Endothelial cell of umbilical vein (primary cell): ENCODE results near the gene ZNF439. TPM values are rescaled to one million over a fixed set of nuclear protein-coding genes. Genes with fewer than 3 reads are reported as not detected.

ENCODE experiments used
- BruUV-seq: library from RNA; stranded (reverse); fragments of 400-500 nt; replicated peaks from 2 replicates; lab custom pipeline; 2021; lab: Mats Ljungman, UMichigan
- CTCF ChIA-PET: fragments of 300-600, 350-600 bp; sonication (Branson Sonifier 250); formaldehyde crosslinking; loops from one replicate; lab custom pipeline; 2021; ENCODE audit warnings: antibody characterized with exemption, inconsistent platforms; lab: Charles Lee
- POLR2A ChIA-PET: fragments of 300-600, 350-600 bp; sonication (Branson Sonifier 250); formaldehyde crosslinking; loops from one replicate; lab custom pipeline; 2021; ENCODE audit warnings: antibody characterized with exemption, inconsistent platforms; lab: Charles Lee
- DNase-seq: peaks from one replicate; pipeline ENCODE4 v3.0.0-alpha.2; 2011; ENCODE audit warnings: low read depth, low spot score
- FAIRE-seq: peaks from 2 replicates; lab custom pipeline; 2011; peaks lifted over from hg19 to GRCh38; lab: Jason Lieb, UNC
- H2AFZ ChIP-seq: 2 replicates; pipeline ENCODE4 v1.6.0; 2012; ENCODE audit warnings: low read depth, low read length, control low read depth, inconsistent platforms
- H3K27ac ChIP-seq: 2 replicates; pipeline ENCODE4 v1.5.1; 2011; ENCODE audit warnings: low read depth, mild to moderate bottlenecking, control low read depth, low read length, moderate library complexity; ENCODE audit not compliant: insufficient read depth
- H3K27me3 ChIP-seq, 2 experiments: 2 replicates each; pipeline versions ENCODE4 v1.6.0 to v1.6.1; 2011; ENCODE audit warnings: low read length in 2 of 2, mixed read lengths in 1 of 2; ENCODE audit not compliant: control insufficient read depth in 2 of 2, insufficient read depth in 2 of 2
- H3K36me3 ChIP-seq, 2 experiments: 2 replicates in 1 of 2; 3 replicates in 1 of 2; pipeline ENCODE4 v1.5.1; 2011; ENCODE audit warnings: low read length in 2 of 2, mild to moderate bottlenecking in 1 of 2, moderate library complexity in 1 of 2; ENCODE audit not compliant: control insufficient read depth in 2 of 2, insufficient read depth in 2 of 2; ENCODE audit errors: extremely low read depth in 1 of 2
- H3K4me1 ChIP-seq: 3 replicates; pipeline ENCODE4 v1.5.1; 2011; ENCODE audit warnings: mild to moderate bottlenecking, low read length; ENCODE audit not compliant: control insufficient read depth, insufficient read depth; ENCODE audit errors: extremely low read depth
- H3K4me2 ChIP-seq: 2 replicates; pipeline ENCODE4 v1.6.1; 2011; ENCODE audit warnings: low read length, control low read depth, mixed read lengths; ENCODE audit not compliant: insufficient read depth
- H3K4me3 ChIP-seq, 3 experiments: fragments of 200-600 bp in 1 of 3; sonication (generic), shearing (Covaris generic) in 1 of 3; replicated peaks in 1 of 3; 2 replicates each; pipeline ENCODE4 v1.5.1; 2011 to 2016; ENCODE audit warnings: control low read depth in 3 of 3, low read length in 3 of 3, mild to moderate bottlenecking in 2 of 3, inconsistent platforms in 1 of 3, low read depth in 1 of 3, moderate library complexity in 1 of 3; ENCODE audit not compliant: insufficient read depth in 1 of 3
- H3K79me2 ChIP-seq: 2 replicates; pipeline ENCODE4 v1.6.0; 2012; ENCODE audit warnings: low read length, inconsistent platforms; ENCODE audit not compliant: control insufficient read depth, insufficient read depth
- H3K9ac ChIP-seq: replicated peaks from 2 replicates; pipeline ENCODE3; 2011; ENCODE audit warnings: low read length, control low read depth; ENCODE audit not compliant: insufficient read depth; ENCODE audit errors: extremely low read depth
- H3K9me1 ChIP-seq: replicated peaks from 3 replicates; pipeline ENCODE4 v1.6.0; 2011; ENCODE audit warnings: mild to moderate bottlenecking, low read length; ENCODE audit not compliant: control insufficient read depth, insufficient read depth; ENCODE audit errors: extremely low read depth
- H3K9me3 ChIP-seq: replicated peaks from 2 replicates; pipeline ENCODE4 v1.5.1; 2012; ENCODE audit warnings: low read length, inconsistent platforms; ENCODE audit not compliant: control insufficient read depth, insufficient read depth
- H4K20me1 ChIP-seq: replicated peaks from 2 replicates; pipeline ENCODE3; 2011; ENCODE audit warnings: mild to moderate bottlenecking, low read length; ENCODE audit not compliant: control insufficient read depth, insufficient read depth; ENCODE audit errors: extremely low read depth
- EZH2 ChIP-seq: IDR thresholded peaks from 2 replicates; pipeline ENCODE4 v1.6.1; 2012; ENCODE audit warnings: borderline replicate concordance, low read depth, mild to moderate bottlenecking, moderate library complexity, low read length, inconsistent platforms; ENCODE audit not compliant: severe bottlenecking
- FOS ChIP-seq: IDR thresholded peaks from 2 replicates; pipeline ENCODE4 v1.6.1; 2011; ENCODE audit warnings: mild to moderate bottlenecking, low read length, moderate library complexity, borderline replicate concordance; ENCODE audit not compliant: insufficient read depth
- GATA2 ChIP-seq: IDR thresholded peaks from 2 replicates; pipeline ENCODE4 v1.7.0; 2011; ENCODE audit warnings: low read depth, mild to moderate bottlenecking, moderate library complexity, mixed read lengths, low read length; ENCODE audit not compliant: insufficient read length, insufficient read depth
- JUN ChIP-seq: IDR thresholded peaks from 2 replicates; pipeline ENCODE4 v1.6.1; 2011; ENCODE audit warnings: borderline replicate concordance, low read depth; ENCODE audit not compliant: insufficient read length, insufficient read depth
- MYC ChIP-seq: IDR thresholded peaks from one replicate; pipeline ENCODE4 v1.6.1; 2011; ENCODE audit warnings: mild to moderate bottlenecking, low read depth, low read length
- POLR2A ChIP-seq: IDR thresholded peaks from 2 replicates; pipeline ENCODE4 v1.6.1; 2012; ENCODE audit warnings: low read depth, mild to moderate bottlenecking, control low read depth, low read length
- POLR2AphosphoS5 ChIP-seq: IDR thresholded peaks from 2 replicates; pipeline ENCODE4 v1.6.1; 2012; ENCODE audit warnings: low read depth, mild to moderate bottlenecking, control low read depth, low read length, moderate library complexity; ENCODE audit not compliant: insufficient read depth
- dilution Hi-C: fragments of 300-500 bp; cut with MboI; formaldehyde crosslinking; loops from one replicate; pipeline ENCODE4 v1.15.0; 2019; ENCODE audit warnings: low sequenced_read_pairs; ENCODE audit not compliant: extremely low pct_ligation_motif_present
- intact Hi-C: fragments of 100-400 bp; cut with micrococcal nuclease; formaldehyde crosslinking; loops from one replicate; pipeline ENCODE4 v1.10.0; 2022
- polyA plus RNA-seq, 4 experiments: library from polyadenylated mRNA; depleted of rRNA in 3 of 4; stranded (reverse) in 3 of 4; unstranded in 1 of 4; fragments of >200 nt; gene quantifications; 2 replicates each; pipeline versions ENCODE4 v1.2.1 to v1.2.3, GENCODE V29; 2011 to 2012; ENCODE audit warnings: missing spikeins in 1 of 4
- total RNA-seq: library from RNA; stranded (reverse); gene quantifications from 2 replicates; pipeline ENCODE4 v1.2.3, GENCODE V29; 2021
- TF ChIP-seq, protein P1 (sequence below), 2 donors: IDR thresholded peaks; 1 replicate in 1 of 2; 2 replicates in 1 of 2; pipeline ENCODE4 v1.5.1; 2011; ENCODE audit warnings: low read length in 2 of 2, mild to moderate bottlenecking in 2 of 2, moderate library complexity in 2 of 2, control low read depth in 1 of 2, inconsistent platforms in 1 of 2, low read depth in 1 of 2; ENCODE audit not compliant: insufficient read depth in 1 of 2; ENCODE audit errors: extremely low read depth in 1 of 2
- TF ChIP-seq, protein P2 (sequence below): IDR thresholded peaks from 2 replicates; pipeline ENCODE4 v1.6.1; 2011; ENCODE audit not compliant: insufficient read depth, insufficient read length

Gene ZNF439
- total and polyA plus RNA-seq, 2 donors (not counting 3 experiments of a cell fraction or from before 2014, with no cell fraction given) = 0.12 to 0.33 TPM

DNA sequence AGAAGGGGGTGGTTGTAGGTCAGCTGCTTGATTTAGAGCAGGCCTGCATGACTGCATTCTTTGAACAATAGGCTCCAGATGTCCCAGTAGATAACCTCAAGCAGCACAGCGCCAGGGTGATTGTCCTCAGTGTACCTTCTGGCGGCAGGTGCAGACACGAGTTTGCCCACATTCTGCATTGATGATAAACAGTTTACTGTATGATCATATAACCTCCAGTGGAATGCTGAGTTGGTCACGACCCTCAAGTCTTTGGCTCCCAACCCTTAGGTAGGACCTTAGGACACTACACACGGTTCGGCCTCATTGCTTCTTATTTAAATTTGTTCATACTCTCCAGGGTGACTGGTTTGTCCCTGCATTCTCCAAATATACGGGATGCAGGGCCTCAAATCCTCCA is 12.2 kb downstream of the ZNF439 start:
- H3K9me3 ChIP-seq = no peaks in the 10 kb centered on the region
- FAIRE-seq = no peak
- intact Hi-C loops (no loop called here), dilution Hi-C loops (no loop called here)
- no peak overlapping the region for H3K9ac ChIP-seq
- TF ChIP-seq GATA2 (no peak), JUN (no peak), POLR2AphosphoS5 (no peak), FOS (no peak), POLR2A (no peak), EZH2 (no peak), MYC (no peak)
- TF ChIP-seq, protein P1, sequence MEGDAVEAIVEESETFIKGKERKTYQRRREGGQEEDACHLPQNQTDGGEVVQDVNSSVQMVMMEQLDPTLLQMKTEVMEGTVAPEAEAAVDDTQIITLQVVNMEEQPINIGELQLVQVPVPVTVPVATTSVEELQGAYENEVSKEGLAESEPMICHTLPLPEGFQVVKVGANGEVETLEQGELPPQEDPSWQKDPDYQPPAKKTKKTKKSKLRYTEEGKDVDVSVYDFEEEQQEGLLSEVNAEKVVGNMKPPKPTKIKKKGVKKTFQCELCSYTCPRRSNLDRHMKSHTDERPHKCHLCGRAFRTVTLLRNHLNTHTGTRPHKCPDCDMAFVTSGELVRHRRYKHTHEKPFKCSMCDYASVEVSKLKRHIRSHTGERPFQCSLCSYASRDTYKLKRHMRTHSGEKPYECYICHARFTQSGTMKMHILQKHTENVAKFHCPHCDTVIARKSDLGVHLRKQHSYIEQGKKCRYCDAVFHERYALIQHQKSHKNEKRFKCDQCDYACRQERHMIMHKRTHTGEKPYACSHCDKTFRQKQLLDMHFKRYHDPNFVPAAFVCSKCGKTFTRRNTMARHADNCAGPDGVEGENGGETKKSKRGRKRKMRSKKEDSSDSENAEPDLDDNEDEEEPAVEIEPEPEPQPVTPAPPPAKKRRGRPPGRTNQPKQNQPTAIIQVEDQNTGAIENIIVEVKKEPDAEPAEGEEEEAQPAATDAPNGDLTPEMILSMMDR (IDR thresholded peaks at IDR 0.05; ENCODE audit: extremely low read depth in 1 of 2, insufficient read depth in 1 of 2, low read depth in 1 of 2, low read length in 2 of 2) = no peak
- TF ChIP-seq, protein P2, sequence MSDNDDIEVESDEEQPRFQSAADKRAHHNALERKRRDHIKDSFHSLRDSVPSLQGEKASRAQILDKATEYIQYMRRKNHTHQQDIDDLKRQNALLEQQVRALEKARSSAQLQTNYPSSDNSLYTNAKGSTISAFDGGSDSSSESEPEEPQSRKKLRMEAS = no peak
- H3K27ac ChIP-seq = no peak overlapping the region
- no peaks in the 10 kb centered on the region for H3K9me1 ChIP-seq
- no peaks in the 10 kb centered on the region for H3K4me1 ChIP-seq
- H3K4me3 ChIP-seq = no peak overlapping the region
- no peak for DNase-seq
- BruUV-seq = no TSS peak
- no peak overlapping the region for H3K4me2 ChIP-seq
- H3K27me3 ChIP-seq = no peaks in the 10 kb centered on the region
- no peaks in the 10 kb centered on the region for H3K36me3 ChIP-seq
- POLR2A ChIA-PET = no interaction called here
- CTCF ChIA-PET = interaction anchor here (1.7 kb wide), 1 partner anchor 63 kb away, joined by 4 read pairs; no protein-coding TSS in a partner anchor
- H2AFZ ChIP-seq = no peak overlapping the region
- no peaks in the 10 kb centered on the region for H4K20me1 ChIP-seq
- H3K79me2 ChIP-seq = no peaks in the 10 kb centered on the region
